OCI-LY1 (cell line): Measurements from ENCODE around the gene TRAPPC12.

Experiments used
- H2AFZ ChIP-seq: fragments of 200-600 bp; sonication (generic), shearing (Covaris generic); 2 replicates; pipeline ENCODE4 v1.6.0; 2014; ENCODE audit warnings: antibody characterized with exemption, mild to moderate bottlenecking, low read length
- H3F3A ChIP-seq: fragments of 200-600 bp; sonication (generic), shearing (Covaris generic); 2 replicates; pipeline ENCODE4 v1.6.0; 2014; ENCODE audit warnings: mild to moderate bottlenecking, antibody characterized with exemption, low read length, moderate library complexity; ENCODE audit not compliant: insufficient read depth
- H3K27ac ChIP-seq: fragments of 200-600 bp; sonication (generic); 2 replicates; pipeline ENCODE4 v1.5.1; 2014; ENCODE audit warnings: low read length, mixed run types, mild to moderate bottlenecking, low read depth; ENCODE audit not compliant: poor library complexity, severe bottlenecking
- H3K27me3 ChIP-seq: fragments of 200-600 bp; sonication (generic); 2 replicates; pipeline ENCODE4 v1.6.0; 2014; ENCODE audit warnings: antibody characterized with exemption, mild to moderate bottlenecking, low read length, moderate library complexity; ENCODE audit not compliant: insufficient read depth
- H3K36me3 ChIP-seq: fragments of 200-600 bp; sonication (generic); 2 replicates; pipeline ENCODE4 v1.6.1; 2014; ENCODE audit warnings: mild to moderate bottlenecking, antibody characterized with exemption, low read length, moderate library complexity, mixed read lengths; ENCODE audit not compliant: insufficient read depth
- H3K4me1 ChIP-seq: fragments of 200-600 bp; sonication (generic); 2 replicates; pipeline ENCODE4 v1.5.1; 2014; ENCODE audit warnings: mild to moderate bottlenecking, low read length, moderate library complexity; ENCODE audit not compliant: insufficient read depth, severe bottlenecking
- H3K4me2 ChIP-seq: fragments of 200-600 bp; sonication (generic), shearing (Covaris generic); 2 replicates; pipeline ENCODE4 v1.6.1; 2014; ENCODE audit warnings: low read length
- H3K4me3 ChIP-seq: fragments of 200-600 bp; sonication (generic); 2 replicates; pipeline ENCODE4 v1.5.1; 2014; ENCODE audit warnings: low read length, low read depth, mild to moderate bottlenecking, mixed read lengths; ENCODE audit not compliant: poor library complexity, severe bottlenecking
- H3K79me2 ChIP-seq: fragments of 200-600 bp; shearing (Covaris generic); 2 replicates; pipeline ENCODE4 v1.6.1; 2016; ENCODE audit warnings: mixed run types, low read length, mixed read lengths; ENCODE audit not compliant: insufficient read depth
- H3K9ac ChIP-seq: fragments of 200-600 bp; sonication (generic), shearing (Covaris generic); 2 replicates; pipeline ENCODE4 v1.6.1; 2014; ENCODE audit warnings: mild to moderate bottlenecking, low read length, mixed read lengths
- H3K9me2 ChIP-seq: fragments of 200-600 bp; sonication (generic), shearing (Covaris generic); 2 replicates; pipeline ENCODE4 v1.6.1; 2014; ENCODE audit warnings: low read depth, mild to moderate bottlenecking, low read length, mixed read lengths
- H3K9me3 ChIP-seq: fragments of 200-600 bp; shearing (Covaris generic); 2 replicates; pipeline ENCODE4 v1.6.1; 2014; ENCODE audit warnings: low read length, mixed read lengths
- H4K20me1 ChIP-seq: fragments of 200-600 bp; sonication (generic), shearing (Covaris generic); 2 replicates; pipeline ENCODE4 v1.6.0; 2016; ENCODE audit warnings: mild to moderate bottlenecking, low read length; ENCODE audit not compliant: insufficient read depth
- CTCF ChIP-seq: fragments of 200-600 bp; sonication (generic), shearing (Covaris generic); IDR thresholded peaks from 2 replicates; pipeline ENCODE4 v1.5.1; 2017; ENCODE audit warnings: mild to moderate bottlenecking, antibody characterized with exemption, low read length, moderate library complexity, mixed read lengths
- EZH2 ChIP-seq: fragments of 200-600 bp; sonication (generic), shearing (Covaris generic); IDR thresholded peaks from 2 replicates; pipeline ENCODE4 v1.8.0; 2017; ENCODE audit warnings: borderline replicate concordance, mixed run types, mild to moderate bottlenecking, antibody characterized with exemption, low read length, moderate library complexity, mixed read lengths

TRAPPC12 gene

GRCh38 chr2:3470856-3471737 is 91.6 kb downstream of the TRAPPC12 start:
- no peak overlapping the region for H2AFZ ChIP-seq
- no peak overlapping the region for H3K4me3 ChIP-seq
- H3K79me2 ChIP-seq: no peaks in the 10 kb centered on the region
- no peak overlapping the region for H3K4me2 ChIP-seq
- H3K9me3 ChIP-seq: no peaks in the 10 kb centered on the region
- TF ChIP-seq CTCF (no peak), EZH2 (no peak)
- H3K27ac ChIP-seq: no peak overlapping the region
- H3K27me3 ChIP-seq: no peaks in the 10 kb centered on the region
- H3K9me2 ChIP-seq: no peaks in the 10 kb centered on the region
- H3K9ac ChIP-seq: no peak overlapping the region
- no peaks in the 10 kb centered on the region for H4K20me1 ChIP-seq
- no peaks in the 10 kb centered on the region for H3K4me1 ChIP-seq
- H3K36me3 ChIP-seq: peaks cover 42% of the 10 kb centered on the region; the same call in 1 of the 2 replicates
- no peaks in the 10 kb centered on the region for H3F3A ChIP-seq

- H3K9ac ChIP-seq: no peak overlapping the region
- no peaks in the 10 kb centered on the region for H3K4me1 ChIP-seq
- no peaks in the 10 kb centered on the region for H3K9me2 ChIP-seq
- H3K9me3 ChIP-seq: no peaks in the 10 kb centered on the region
- H3K4me3 ChIP-seq: no peak overlapping the region
- H3F3A ChIP-seq: no peaks in the 10 kb centered on the region
- peaks cover 42% of the 10 kb centered on the region; the same call in 1 of the 2 replicates for H3K36me3 ChIP-seq
- H3K27me3 ChIP-seq: no peaks in the 10 kb centered on the region
- TF ChIP-seq CTCF (no peak), EZH2 (no peak)
- no peaks in the 10 kb centered on the region for H4K20me1 ChIP-seq
- H2AFZ ChIP-seq: no peak overlapping the region
- no peak overlapping the region for H3K27ac ChIP-seq
- H3K79me2 ChIP-seq: no peaks in the 10 kb centered on the region
- H3K4me2 ChIP-seq: no peak overlapping the region
These were observed 92.8 kb downstream of the TRAPPC12 start for GRCh38 chr2:3472296-3472695.

GRCh38 chr2:3472966-3473365 is 93.5 kb downstream of the TRAPPC12 start:
- H3K79me2 ChIP-seq: no peaks in the 10 kb centered on the region
- H3F3A ChIP-seq: no peaks in the 10 kb centered on the region
- no peaks in the 10 kb centered on the region for H3K27me3 ChIP-seq
- TF ChIP-seq EZH2: no peak
- no peak for TF ChIP-seq CTCF
- no peaks in the 10 kb centered on the region for H3K9me2 ChIP-seq
- H3K27ac ChIP-seq: no peak overlapping the region
- H3K36me3 ChIP-seq: peaks cover 35% of the 10 kb centered on the region; the same call in 1 of the 2 replicates
- H2AFZ ChIP-seq: no peak overlapping the region
- no peak overlapping the region for H3K9ac ChIP-seq
- H3K4me3 ChIP-seq: no peak overlapping the region
- H3K9me3 ChIP-seq: no peaks in the 10 kb centered on the region
- no peaks in the 10 kb centered on the region for H4K20me1 ChIP-seq
- no peak overlapping the region for H3K4me2 ChIP-seq
- no peaks in the 10 kb centered on the region for H3K4me1 ChIP-seq
